Measurements from ENCODE around the gene ST6GALNAC4. TPM values are rescaled to one million over a fixed set of nuclear protein-coding genes. Genes with fewer than 3 reads are reported as not detected.

ST6GALNAC4 gene
- total RNA-seq, 2 donors from 2014 or later = 35.8 to 49.9 TPM

DNA sequence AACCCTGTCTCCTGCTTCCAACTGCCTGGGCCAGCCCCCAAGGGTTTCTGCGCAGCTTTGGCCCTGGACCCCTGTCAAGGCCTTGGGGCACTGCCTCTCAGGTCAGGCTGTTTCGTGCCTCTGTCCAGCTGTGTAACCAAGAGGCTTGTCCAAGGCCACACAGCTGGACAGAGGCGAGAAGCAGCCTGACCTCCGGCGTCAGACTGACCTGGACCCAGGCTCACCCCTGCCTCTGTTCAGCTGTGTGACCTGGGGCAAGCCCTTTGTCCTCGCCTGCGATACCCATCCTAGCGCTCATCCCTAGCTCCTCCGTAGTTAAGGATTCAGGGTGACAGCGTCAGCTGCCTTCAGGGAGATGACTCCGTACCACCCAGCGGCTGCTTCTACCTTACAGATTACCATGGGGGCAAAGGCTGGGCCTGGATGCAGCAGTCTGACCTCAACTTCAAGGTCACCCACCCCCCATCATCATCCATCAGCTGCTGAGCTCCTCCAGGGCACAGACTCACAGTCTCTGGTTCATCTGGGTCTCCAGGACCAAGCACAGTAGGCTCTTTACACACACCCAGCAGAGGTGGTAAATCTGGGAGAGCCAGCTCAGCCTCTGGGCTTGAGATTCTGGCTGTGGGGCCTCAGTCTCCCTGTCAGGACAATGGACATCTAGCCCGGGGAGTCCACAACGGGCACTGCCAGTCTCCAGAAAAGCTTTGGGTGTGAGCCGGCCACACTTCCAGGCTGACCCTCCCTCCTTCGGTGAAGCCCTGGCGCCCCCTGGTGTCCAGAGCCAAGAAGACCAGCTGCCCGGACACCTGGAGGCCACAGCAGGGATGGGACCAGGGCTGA lies 47.3 kb downstream of the ST6GALNAC4 start:
- ATAC-seq (peak; percentile 55 to 70), DNase-seq (peak; percentile 93)
- intact Hi-C loops (cut with DNase I) = loop anchor here (5.0 to 10.0 kb wide), 5 partner anchors 42 to 132 kb away; partner anchors contain the start of genes FPGS (in 2 of the 2), CDK9 (in 1 of the 2) and TOR2A (in 1 of the 2)

DNA sequence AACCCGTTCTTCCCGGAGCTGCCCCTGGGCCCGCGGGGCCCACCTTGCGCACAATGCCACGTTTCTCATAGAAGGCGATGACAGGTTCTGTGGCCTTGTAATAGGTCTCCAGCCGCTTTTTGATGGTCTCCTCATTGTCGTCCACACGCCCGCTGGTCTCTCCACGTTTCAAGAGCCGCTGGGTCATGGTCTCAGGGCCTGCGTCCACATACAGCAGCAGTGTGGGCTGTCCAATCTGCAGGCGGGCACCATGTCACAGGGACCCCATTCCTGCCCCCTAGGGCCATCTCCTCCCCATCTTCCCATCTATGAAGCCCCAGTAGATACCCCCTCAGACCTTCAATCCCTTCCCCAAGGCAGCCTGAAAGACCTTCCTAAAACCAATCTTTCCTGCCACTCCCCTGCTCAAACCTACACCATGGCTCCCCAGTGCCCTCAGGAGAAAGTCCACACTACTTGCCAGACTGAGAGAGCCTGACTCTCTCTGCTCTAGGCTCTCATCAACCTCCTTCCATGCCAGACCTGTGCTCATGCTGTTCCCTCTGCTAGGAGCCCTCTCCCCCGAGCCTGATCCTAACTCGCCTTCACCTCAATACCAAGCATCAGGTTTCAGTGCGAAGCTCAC lies 48.5 kb downstream of the ST6GALNAC4 start:
- intact Hi-C loops (cut with DNase I) = loop anchor here in 1 of 2 donors (5.0 kb wide), 2 partner anchors 41 to 66 kb away; partner anchors contain the start of gene FPGS
- ATAC-seq = no peak
- no peak for DNase-seq

DNA sequence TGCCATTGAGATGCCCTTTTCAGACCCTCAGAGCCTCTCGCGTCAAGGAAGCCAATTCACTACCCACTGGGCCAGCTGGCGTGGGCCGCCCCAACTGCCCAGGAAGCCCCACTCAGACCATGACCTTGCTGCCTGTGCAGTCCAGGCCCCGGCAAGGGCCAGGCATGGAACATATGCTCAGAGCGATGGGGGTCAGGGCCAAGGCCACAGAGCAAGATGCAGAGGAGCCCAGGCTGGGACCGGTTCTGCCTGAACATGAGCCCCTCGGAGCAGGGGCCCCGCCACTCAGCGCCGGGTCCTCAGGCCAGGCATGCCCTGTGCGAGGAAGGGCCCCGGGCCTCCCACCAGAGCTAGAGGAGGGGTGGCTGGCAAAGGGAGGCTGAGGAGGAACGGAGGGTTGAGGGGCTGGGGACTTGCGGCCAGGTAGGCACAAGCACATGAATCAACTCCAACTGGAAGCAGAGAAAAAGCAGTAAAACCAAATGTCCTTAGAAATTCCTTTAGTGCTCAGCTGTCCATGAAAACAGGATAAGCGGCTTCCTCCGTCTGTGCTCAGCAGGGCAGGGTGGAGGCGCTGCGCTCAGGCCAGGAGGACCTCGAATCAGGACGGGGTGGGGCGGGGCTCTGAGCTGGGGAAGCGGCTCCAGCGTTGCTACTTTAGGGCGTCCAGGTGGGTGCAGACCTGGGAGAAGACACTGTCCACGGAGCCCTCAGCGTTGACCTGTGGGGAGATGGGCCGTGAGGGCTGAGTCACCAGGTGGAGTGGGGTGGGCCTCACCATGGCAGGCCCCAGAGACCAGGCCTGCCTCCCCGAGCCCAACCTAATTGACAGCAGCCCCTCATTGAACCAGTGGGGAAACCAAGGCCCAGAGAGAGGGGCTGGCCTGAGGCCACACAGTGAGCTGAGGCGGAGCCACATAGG lies 49.2 kb downstream of the ST6GALNAC4 start:
- DNase-seq (peak; percentile 77), ATAC-seq (peak in 1 of 2 donors; percentile 18)
- intact Hi-C loops (cut with DNase I) = loop anchor here in 1 of 2 donors (5.0 kb wide), 2 partner anchors 40 to 65 kb away; partner anchors contain the start of gene FPGS

DNA sequence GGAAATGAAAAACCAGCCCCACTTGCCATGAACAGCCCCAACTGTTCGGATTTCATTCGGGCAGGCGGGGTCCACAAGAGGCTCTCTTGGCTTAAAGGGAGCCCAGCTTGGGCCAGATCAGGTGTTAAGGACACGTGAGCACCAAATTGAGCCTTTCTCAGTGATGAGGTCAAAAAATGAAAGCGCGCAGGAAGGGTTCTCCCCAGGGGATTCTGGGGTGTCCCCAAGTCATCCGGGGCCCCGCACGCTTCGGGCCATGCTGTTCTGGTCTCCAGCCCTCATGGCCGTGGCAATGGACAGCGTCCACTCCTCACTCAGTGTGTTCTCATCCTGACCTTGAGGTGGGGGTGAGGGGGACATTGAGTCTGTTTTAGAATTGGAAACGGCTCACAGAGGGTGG lies 50.3 kb downstream of the ST6GALNAC4 start:
- DNase-seq (no peak), ATAC-seq (no peak)

DNA sequence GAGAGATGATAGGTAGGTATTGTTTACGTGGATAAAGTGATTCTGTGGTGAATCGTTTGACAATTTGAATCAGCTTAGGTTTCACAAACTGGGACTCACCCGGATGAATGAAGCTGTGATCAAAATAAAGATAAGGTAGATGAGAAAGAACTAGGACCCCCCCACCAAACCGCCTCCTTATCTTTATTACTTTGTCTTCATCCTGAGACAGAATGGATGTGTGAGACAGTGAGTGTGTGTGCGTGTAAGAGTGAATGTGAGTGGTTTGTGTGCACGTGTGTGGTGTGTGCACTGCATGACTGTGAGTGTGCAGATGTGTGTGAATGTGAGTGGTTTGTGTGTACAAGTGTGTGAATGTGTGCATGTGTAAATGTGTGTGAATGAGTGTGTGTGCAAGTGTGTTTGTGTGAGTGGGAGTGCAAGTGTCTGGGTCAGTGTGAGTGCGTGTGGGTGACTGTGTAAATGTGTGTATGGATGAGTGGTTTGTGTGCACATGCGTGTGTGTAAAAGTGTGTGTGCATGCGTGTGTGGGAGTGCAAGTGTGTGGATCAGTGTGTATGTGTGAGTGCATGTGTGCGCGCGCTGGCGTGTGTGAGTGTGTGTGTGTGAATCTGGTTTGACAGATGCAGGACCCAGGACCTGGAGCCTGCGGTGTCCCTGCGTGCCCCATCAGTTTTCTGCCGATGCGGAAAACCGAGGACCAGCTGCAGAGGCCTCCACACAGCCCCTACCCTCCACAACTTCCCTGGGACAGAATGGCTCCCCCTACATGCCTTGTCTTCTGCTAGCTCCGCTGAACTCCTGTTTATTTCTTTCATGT lies 51.0 kb downstream of the ST6GALNAC4 start:
- DNase-seq (no peak), ATAC-seq (no peak)
- intact Hi-C loops (cut with DNase I) = loop anchor here in 1 of 2 donors (5.0 kb wide), 2 partner anchors 39 to 64 kb away; partner anchors contain the start of gene FPGS

More for the DNA sequence above, 50.3 kb downstream of the ST6GALNAC4 start:
- intact Hi-C loops (cut with DNase I) = loop anchor here in 1 of 2 donors (5.0 kb wide), 2 partner anchors 39 to 64 kb away; partner anchors contain the start of gene FPGS

DNA sequence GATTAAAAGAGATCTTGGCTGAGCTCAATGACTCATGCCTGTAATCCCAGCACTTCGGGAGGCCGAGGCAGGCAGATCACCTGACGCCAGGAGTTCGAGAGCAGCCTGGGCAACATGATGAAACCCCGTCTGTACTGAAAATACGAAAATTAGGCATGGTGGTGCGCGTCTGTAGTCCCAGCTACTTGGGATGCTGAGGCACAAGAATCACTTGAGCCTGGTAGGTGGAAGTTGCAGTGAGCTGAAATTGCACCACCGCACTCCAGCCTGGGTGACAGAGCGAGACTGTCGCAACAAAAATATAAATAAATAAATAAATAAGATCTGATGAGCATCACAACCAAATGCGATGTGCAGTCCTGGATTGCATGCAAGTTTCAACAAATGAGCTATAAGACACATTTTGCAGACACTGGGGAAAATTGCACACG lies 53.6 kb downstream of the ST6GALNAC4 start:
- ATAC-seq (no peak), DNase-seq (no peak)
- intact Hi-C loops (cut with DNase I) = no loop called here

DNA sequence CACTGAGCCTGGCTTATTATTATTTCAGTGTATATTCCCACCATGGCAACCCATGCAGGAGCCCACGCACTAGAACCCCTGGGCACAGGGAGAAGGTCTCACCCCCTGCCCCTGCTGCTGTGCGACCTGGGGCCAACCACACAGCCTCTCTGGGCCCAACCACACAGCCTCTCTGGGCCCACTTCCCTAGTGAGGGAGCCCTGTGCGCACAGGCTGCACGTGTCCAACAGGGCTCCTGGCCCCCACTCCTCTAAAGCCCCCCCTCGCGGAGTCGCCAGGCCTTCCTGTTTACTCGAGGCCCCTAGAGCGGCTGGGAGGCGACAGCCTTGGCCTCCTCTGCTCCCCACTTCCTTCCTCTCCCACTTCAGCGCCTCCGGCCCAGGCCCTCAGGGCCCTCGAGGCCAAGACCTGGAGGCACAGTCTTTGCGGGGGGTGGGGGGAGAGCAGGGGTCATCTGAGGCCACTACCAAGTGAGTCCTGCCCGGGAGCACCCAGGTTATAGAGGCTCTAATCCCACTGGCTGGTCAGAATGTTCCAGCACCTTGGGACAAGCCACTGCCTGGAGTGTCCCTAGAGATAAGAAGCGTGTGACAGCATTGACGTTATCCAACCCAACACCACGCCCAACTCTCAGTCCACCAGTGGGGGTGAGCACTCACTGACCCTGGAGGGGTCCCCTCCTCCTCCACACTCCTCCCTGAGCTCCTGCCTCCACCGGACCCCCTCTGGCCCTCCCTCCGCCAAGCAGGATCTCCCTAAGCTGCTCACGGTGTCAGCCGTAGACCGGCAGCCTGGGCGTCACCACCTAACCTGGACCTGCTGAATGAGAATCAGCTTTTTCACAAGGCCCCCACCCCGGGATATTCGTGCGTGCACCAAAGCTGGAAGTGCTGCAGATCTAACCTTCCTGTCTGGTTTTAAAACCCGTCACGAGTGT lies 54.5 kb downstream of the ST6GALNAC4 start:
- ATAC-seq (peak; percentile 73 to 76), DNase-seq (peak; percentile 91)
- intact Hi-C loops (cut with DNase I) = no loop called here

DNA sequence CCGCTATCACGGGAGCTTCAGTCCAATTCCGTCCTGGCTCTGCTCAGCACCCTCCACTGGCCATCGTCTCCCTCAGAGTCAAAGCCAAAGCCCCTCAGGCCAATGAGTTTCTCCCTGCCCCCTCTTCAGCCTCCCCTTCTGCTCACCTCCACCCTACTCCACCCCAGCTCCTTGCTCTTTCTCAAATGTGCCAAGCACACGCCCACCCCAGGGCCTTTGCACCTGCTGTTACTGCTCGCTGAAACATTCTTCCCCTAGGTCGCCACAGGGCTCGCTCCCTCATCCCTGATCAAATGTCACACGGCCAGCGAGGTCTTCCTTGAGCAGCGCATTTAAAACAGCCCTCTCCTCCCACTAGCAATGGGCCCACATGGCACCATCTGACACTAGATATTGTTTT lies 56.1 kb downstream of the ST6GALNAC4 start:
- DNase-seq = no peak
- no peak for ATAC-seq
- intact Hi-C loops (cut with DNase I) = no loop called here

DNA sequence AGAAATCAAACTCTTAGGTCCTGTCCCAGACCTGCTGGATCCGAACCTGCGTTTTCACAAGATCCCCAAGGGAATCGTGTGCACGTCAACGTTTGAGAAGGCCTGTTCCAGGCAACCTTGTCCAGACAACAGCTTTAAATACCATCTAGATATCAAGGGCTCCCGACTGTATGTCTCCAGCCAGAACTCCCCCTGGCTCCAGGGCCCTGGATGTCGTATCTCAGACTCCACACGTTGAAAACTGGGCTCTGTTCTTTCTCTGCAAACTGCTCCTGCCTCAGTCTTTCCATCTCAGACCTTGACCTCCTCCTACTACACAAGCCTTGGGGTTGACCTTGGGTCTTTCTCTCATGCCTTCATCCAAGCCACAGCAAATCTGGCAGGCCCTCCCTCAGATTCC lies 56.6 kb downstream of the ST6GALNAC4 start:
- ATAC-seq (peak; percentile 35 to 42), DNase-seq (peak; percentile 86)
- intact Hi-C loops (cut with DNase I) = no loop called here

DNA sequence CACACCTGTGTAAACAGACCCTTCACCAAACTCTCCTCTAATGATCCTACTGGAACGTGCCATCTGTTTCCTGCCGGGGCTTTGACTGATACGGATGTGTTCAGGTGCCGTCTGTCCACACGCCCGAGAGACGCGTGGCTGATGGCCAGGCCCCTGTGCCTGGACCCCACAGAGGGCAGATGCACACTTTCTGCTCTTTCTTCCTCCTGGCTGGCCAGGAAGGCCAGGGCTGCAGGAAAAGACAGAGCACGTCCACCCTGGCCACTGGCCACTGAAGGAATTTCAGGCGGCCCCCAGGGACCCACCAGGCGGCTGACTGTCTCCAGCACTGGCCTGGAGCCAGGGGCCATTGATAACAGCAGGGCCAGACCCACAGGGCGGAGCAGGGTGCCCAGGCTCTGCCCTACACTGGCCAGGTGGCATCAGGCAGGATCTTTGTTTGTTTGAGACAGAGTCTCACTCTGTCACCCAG lies 58.8 kb downstream of the ST6GALNAC4 start:
- DNase-seq (peak; percentile 87), ATAC-seq (peak; percentile 6 to 19)
- intact Hi-C loops (cut with DNase I) = no loop called here

Small RNA genes within 50 kb of the gene (microRNA-seq; reads per million reads assigned to microRNA genes)
- gene MIR4672 = 0.40 to 0.54 reads per million in 2 donors

Other genes starting within 250 kb of the ST6GALNAC4 start
- not detected for gene CFAP157, start 210.1 kb downstream of the ST6GALNAC4 start, total RNA-seq
- 10 to 100 TPM; 12.3 to 14.3 TPM for gene PTRH1, start 201.4 kb downstream of the ST6GALNAC4 start, total RNA-seq
- under 1 TPM; 0.05 to 0.09 TPM for gene TTC16, start 201.0 kb downstream of the ST6GALNAC4 start, total RNA-seq
- 1 to 10 TPM; 5.1 TPM for gene TOR2A, start 181.7 kb downstream of the ST6GALNAC4 start, total RNA-seq
- 10 to 100 TPM; 18.4 to 21.5 TPM for gene SH2D3C, start 138.4 kb downstream of the ST6GALNAC4 start, total RNA-seq
- gene CDK9, start 131.0 kb downstream of the ST6GALNAC4 start, total RNA-seq = 10 to 100 TPM; 58.3 to 64.2 TPM
- gene FPGS, start 114.2 kb downstream of the ST6GALNAC4 start, total RNA-seq = 10 to 100 TPM; 40.4 to 59.5 TPM
- 100 to 1,000 TPM; 132 to 392 TPM for gene ENG, start 62.4 kb downstream of the ST6GALNAC4 start, total RNA-seq
- gene AK1, start 39.4 kb downstream of the ST6GALNAC4 start, total RNA-seq = 100 to 1,000 TPM; 593 to 626 TPM
- gene ST6GALNAC6, start 17.4 kb downstream of the ST6GALNAC4 start, total RNA-seq = 10 to 100 TPM; 56.7 to 71.7 TPM
- under 1 TPM; 0.50 to 0.99 TPM for gene PIP5KL1, start 13.7 kb upstream of the ST6GALNAC4 start, total RNA-seq
- gene DPM2, start 20.8 kb upstream of the ST6GALNAC4 start, total RNA-seq = 10 to 100 TPM; 14.7 to 18.3 TPM
- gene EEIG1, start 63.9 kb upstream of the ST6GALNAC4 start, total RNA-seq = 10 to 100 TPM; 24.9 to 27.3 TPM
- 1 to 10 TPM; 5.8 to 6.1 TPM for gene NAIF1, start 150.3 kb upstream of the ST6GALNAC4 start, total RNA-seq
- gene SLC25A25, start 151.2 kb upstream of the ST6GALNAC4 start, total RNA-seq = 10 to 100 TPM; 13.7 to 29.8 TPM
- 100 to 1,000 TPM; 111 to 155 TPM for gene PTGES2, start 210.7 kb upstream of the ST6GALNAC4 start, total RNA-seq
- gene LCN2, start 232.4 kb upstream of the ST6GALNAC4 start, total RNA-seq = under 1 TPM in 1 of 2 donors, not detected in 1; 0.38 TPM
- gene BBLN, start 243.2 kb upstream of the ST6GALNAC4 start, total RNA-seq = 10 to 100 TPM; 45.3 to 46.2 TPM